Tibial nerve (tissue), 4 donors: ENCODE data around the gene PRSS50. TPM values are rescaled to one million over a fixed set of nuclear protein-coding genes. Genes with fewer than 3 reads are reported as not detected.

Experiments used
- DNase-seq, 2 donors: peaks; one replicate each; pipeline ENCODE4 v3.0.0-alpha.2; 2019; ENCODE audit warnings: low spot score in 2 of 2
- H3K27ac ChIP-seq, 4 donors: fragments of 200-600 bp; sonication (generic) in 3 of 4; one replicate each; pipeline ENCODE4 v1.5.1; 2017 to 2019; ENCODE audit warnings: mild to moderate bottlenecking in 1 of 4
- H3K27me3 ChIP-seq, 2 donors: fragments of 200-600 bp; sonication (generic) in 1 of 2; one replicate each; pipeline versions ENCODE4 v1.5.1 to v1.6.0; 2017 to 2019
- H3K36me3 ChIP-seq, 3 donors: fragments of 200-600 bp; sonication (generic); one replicate each; pipeline ENCODE4 v1.5.1; 2018 to 2019
- H3K4me1 ChIP-seq, 4 donors: fragments of 200-600 bp; sonication (generic) in 3 of 4; one replicate each; pipeline ENCODE4 v1.5.1; 2017 to 2019
- H3K4me3 ChIP-seq, 4 donors: fragments of 200-600 bp; sonication (generic) in 3 of 4; one replicate each; pipeline ENCODE4 v1.5.1; 2017 to 2019; ENCODE audit warnings: mild to moderate bottlenecking in 1 of 4, moderate library complexity in 1 of 4
- H3K9me3 ChIP-seq, 4 donors: fragments of 200-600 bp; sonication (generic) in 3 of 4; one replicate each; pipeline ENCODE4 v1.5.1; 2017 to 2019
- EP300 ChIP-seq, 2 donors: sonication (generic); formaldehyde crosslinking; IDR thresholded peaks; one replicate each; pipeline ENCODE4 v1.6.1; 2017; ENCODE audit warnings: antibody characterized with exemption in 2 of 2, mild to moderate bottlenecking in 1 of 2
- POLR2A ChIP-seq, 2 donors: fragments of 450-650 bp; IDR thresholded peaks; one replicate each; pipeline ENCODE4 v1.6.1; 2017; ENCODE audit warnings: antibody characterized with exemption in 2 of 2, mild to moderate bottlenecking in 2 of 2, moderate library complexity in 2 of 2
- WGBS, 2 donors: methylation state at CpG; one replicate each; pipeline ENCODE4 v1.1.5; 2018; 5-methylcytosine and 5-hydroxymethylcytosine counted together
- total RNA-seq, 4 donors: library from RNA; depleted of rRNA; stranded (reverse); fragments of >200 nt; gene quantifications; one replicate each; pipeline ENCODE4 v1.1.0, GENCODE V29; 2016
- TF ChIP-seq, protein P1 (sequence below), 5 experiments: fragments of 200-600 bp in 3 of 5; fragments of 450-650 bp in 2 of 5; sonication (generic) in 3 of 5; IDR thresholded peaks; one replicate each; pipeline ENCODE4 v1.5.1; 2016 to 2019; ENCODE audit warnings: antibody characterized with exemption in 5 of 5, mild to moderate bottlenecking in 3 of 5, moderate library complexity in 2 of 5

PRSS50 gene
- total RNA-seq, 4 donors from 2014 or later: 0.22 to 0.42 TPM; not detected in 2

DNA sequence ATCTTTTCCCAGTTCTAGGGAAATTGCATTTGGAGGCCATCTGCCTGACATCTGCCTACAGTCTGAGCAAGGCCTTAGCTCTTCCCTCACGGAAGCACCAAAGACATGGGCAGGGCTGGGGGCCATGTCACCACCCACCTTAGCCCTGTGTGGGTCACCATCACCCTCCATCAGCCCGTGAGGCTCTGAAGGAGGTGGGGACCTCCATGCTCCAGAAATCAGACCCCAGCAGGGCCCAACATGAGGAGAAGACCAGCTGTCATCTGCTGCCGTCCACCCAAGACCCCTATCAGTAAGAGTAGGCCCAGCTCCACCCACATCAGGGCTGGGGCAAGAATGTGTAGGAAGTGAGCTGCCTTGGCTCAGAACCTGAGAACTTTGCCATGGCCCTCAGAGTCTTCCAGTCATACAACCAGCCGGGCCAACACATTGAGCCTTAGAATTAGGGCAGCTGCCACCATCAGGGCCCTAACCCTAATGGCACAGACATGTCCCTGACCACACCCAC lies 14.6 kb downstream of the PRSS50 start:
- no peak overlapping the region for H3K4me3 ChIP-seq
- peaks cover 0 to 10% of the 10 kb centered on the region in 2 donors for H3K27me3 ChIP-seq
- no peaks in the 10 kb centered on the region for H3K9me3 ChIP-seq
- TF ChIP-seq, protein P1, sequence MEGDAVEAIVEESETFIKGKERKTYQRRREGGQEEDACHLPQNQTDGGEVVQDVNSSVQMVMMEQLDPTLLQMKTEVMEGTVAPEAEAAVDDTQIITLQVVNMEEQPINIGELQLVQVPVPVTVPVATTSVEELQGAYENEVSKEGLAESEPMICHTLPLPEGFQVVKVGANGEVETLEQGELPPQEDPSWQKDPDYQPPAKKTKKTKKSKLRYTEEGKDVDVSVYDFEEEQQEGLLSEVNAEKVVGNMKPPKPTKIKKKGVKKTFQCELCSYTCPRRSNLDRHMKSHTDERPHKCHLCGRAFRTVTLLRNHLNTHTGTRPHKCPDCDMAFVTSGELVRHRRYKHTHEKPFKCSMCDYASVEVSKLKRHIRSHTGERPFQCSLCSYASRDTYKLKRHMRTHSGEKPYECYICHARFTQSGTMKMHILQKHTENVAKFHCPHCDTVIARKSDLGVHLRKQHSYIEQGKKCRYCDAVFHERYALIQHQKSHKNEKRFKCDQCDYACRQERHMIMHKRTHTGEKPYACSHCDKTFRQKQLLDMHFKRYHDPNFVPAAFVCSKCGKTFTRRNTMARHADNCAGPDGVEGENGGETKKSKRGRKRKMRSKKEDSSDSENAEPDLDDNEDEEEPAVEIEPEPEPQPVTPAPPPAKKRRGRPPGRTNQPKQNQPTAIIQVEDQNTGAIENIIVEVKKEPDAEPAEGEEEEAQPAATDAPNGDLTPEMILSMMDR (IDR thresholded peaks at IDR 0.05): no peak
- TF ChIP-seq EP300 (IDR thresholded peaks at IDR 0.05) (no peak), POLR2A (IDR thresholded peaks at IDR 0.05) (no peak)
- peaks cover 0 to 30% (median 19%) of the 10 kb centered on the region in 4 donors for H3K4me1 ChIP-seq
- H3K27ac ChIP-seq: no peak overlapping the region
- H3K36me3 ChIP-seq: no peaks in the 10 kb centered on the region
- 87 to 98% methylated on average over 4 of the region's 4 CpGs for WGBS, 2 donors
- DNase-seq: no peak

DNA sequence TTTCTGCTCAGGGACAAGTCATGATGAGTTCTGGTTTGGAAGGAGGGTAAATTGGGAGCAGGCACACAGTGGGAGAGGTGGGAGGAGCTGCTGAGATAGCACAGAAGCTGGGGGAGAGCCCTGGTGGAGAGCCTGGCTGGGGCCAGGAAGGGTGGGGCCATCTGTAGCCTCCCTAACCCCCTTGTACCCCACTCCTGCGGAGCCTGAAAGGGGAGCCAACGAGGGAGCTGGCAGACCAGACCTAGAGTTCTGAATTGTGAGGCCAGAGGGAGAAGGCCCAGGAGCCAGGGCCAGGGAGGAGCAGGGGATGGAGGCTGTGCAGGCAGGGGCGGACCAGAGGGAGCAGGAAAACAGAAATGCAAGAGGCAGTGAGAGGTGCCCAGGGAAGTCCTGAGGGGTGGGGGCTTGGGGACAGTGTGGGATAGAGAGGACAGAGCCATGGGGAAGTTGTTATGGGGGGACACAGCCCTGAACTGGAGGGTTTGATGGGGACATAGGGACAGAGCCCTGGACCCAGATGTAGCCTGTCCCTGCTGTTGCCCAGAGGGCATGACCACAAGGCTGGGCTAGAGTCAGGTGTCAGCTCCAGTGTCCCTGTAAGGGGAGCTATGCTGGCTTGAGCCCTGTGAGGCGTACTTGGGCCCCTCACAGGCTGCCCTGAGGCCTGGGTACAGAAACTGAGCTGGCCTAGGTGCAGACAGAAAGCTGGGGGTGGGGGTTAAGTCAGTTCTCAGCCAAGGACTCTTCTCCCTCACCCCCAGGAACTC lies 15.2 kb downstream of the PRSS50 start:
- Histone ChIP-seq H3K27ac (no peak overlapping the region), H3K4me1 (peaks cover 0 to 30% (median 19%) of the 10 kb centered on the region in 4 donors), H3K9me3 (no peaks in the 10 kb centered on the region), H3K36me3 (no peaks in the 10 kb centered on the region), H3K4me3 (no peak overlapping the region), H3K27me3 (peaks cover 0 to 10% of the 10 kb centered on the region in 2 donors)
- no peak for DNase-seq
- WGBS, 2 donors: 68 to 85% methylated on average over 4 of the region's 4 CpGs
- TF ChIP-seq POLR2A (IDR thresholded peaks at IDR 0.05) (no peak), EP300 (IDR thresholded peaks at IDR 0.05) (no peak)
- TF ChIP-seq, protein P1 (IDR thresholded peaks at IDR 0.05): no peak

DNA sequence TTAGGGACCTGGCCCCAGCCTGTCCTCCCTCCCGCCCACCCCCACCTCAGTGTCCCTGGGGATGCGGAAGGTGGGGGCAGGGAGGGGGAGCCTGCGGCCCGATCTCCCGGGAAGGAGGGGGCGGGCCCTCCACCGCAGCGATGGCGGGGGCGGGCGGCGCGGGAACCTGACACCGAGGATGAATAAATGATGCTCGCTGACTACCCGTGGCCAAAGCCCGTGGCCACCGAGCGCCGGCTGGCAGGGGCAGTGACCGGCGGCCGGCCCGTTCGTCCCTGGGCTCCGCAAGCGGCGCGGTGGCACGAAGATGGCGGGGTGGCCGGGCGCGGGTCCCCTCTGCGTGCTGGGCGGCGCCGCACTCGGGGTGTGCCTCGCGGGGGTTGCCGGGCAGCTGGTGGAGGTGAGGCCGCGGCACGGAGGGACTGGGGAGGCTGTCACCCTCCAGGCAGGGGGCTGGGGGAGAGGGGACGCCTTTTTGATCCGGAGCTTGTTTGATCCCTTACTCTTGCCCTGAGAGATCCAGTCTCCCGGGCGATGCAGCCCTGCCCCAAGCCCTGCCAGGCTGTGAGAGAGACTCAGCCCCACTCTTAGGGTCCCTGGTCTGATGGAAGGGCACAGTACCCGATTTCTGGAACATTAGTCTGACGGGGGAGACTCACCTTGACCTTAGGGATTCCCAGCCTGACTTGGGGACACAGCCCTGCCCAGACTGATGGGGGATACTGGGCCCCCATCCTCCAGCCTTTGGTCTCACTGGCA lies 16.3 kb downstream of the PRSS50 start, which contains the start of gene TMIE:
Gene TMIE, plus strand, starts transcription at position 212 of the 759 bp plus-strand sequence. Its CDS starts 96 bp downstream, at position 308.
- peaks cover 0 to 35% (median 20%) of the 10 kb centered on the region in 4 donors for H3K4me1 ChIP-seq
- peaks cover 0 to 10% of the 10 kb centered on the region in 2 donors for H3K27me3 ChIP-seq
- TF ChIP-seq, protein P1 (IDR thresholded peaks at IDR 0.05): no peak
- TF ChIP-seq POLR2A (IDR thresholded peaks at IDR 0.05): no peak
- no peak for TF ChIP-seq EP300 (IDR thresholded peaks at IDR 0.05)
- DNase-seq: no peak
- H3K9me3 ChIP-seq: no peaks in the 10 kb centered on the region
- H3K27ac ChIP-seq: peak within 1 kb of the TSS in 1 of 4 donors; percentile 8
- no peaks in the 10 kb centered on the region for H3K36me3 ChIP-seq
- H3K4me3 ChIP-seq: peak within 1 kb of the TSS in 2 of 4 donors; percentile 22 to 34
- WGBS, 2 donors: 7 to 10% methylated on average over 26 to 28 of the region's 51 CpGs

DNA sequence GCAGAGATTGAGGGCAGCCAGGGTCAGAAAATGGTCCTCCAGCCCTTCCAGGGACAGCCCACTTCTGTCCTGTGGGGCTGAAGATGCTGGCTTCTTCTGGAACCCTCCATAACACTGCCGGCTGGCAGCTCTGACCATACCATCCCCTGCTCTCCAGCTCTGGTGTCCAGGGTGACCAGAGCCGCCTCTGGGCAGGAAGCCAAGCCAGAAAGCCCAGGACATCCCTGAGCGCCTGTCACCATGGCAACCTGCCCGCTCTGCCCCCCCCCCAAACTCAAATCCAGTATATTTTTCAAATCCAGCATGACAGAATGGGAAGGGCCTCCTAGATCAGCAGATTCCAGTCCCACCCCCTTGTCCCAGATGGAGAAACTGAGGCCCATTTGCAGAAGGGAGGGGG lies 16.9 kb downstream of the PRSS50 start:
- DNase-seq: no peak
- Histone ChIP-seq H3K27ac (no peak overlapping the region), H3K4me1 (peaks cover 0 to 41% (median 24%) of the 10 kb centered on the region in 4 donors), H3K9me3 (no peaks in the 10 kb centered on the region), H3K27me3 (peaks cover 0 to 10% of the 10 kb centered on the region in 2 donors), H3K36me3 (no peaks in the 10 kb centered on the region), H3K4me3 (peak overlapping the region in 2 of 4 donors; percentile 22 to 34)
- TF ChIP-seq EP300 (IDR thresholded peaks at IDR 0.05) (no peak), POLR2A (IDR thresholded peaks at IDR 0.05) (no peak)
- TF ChIP-seq, protein P1 (IDR thresholded peaks at IDR 0.05): no peak
- 28 to 47% methylated on average over 3 to 4 of the region's 4 CpGs for WGBS, 2 donors
